H54 (cell line): Measurements from ENCODE around the gene PRDM5.

Source experiments
- DNase-seq: peaks from one replicate; pipeline ENCODE4 v3.0.0; 2011; ENCODE audit warnings: low spot score, mixed read lengths; ENCODE audit not compliant: insufficient read length
- FAIRE-seq: peaks from 3 replicates; lab custom pipeline; 2011; peaks lifted over from hg19 to GRCh38; lab: Jason Lieb, UNC
- POLR2A ChIP-seq: IDR thresholded peaks from 2 replicates; pipeline ENCODE4 v1.6.1; 2011; ENCODE audit warnings: low read depth, mild to moderate bottlenecking, low read length

Gene PRDM5

DNA sequence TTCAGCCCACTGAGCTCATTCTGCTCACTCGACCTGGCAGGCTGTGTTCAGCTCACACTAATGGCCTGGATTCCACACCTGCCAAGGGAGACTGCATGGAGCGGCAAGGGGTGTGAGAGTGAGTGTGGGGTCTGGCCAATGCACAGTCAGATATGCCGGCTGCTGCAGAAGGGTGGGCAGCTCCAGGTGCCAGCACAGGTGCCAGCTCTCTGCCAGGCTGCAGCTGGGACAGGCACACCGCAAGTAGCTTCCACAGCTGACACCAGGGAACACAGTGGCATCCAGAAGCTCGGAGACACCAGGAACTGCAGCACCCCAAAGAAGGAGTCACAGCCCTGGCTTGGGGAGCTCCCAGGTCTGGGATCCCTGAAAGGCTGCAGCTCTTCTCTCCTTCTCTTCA is 83.7 kb downstream of the PRDM5 start:
- DNase-seq (no peak), FAIRE-seq (no peak)
- TF ChIP-seq POLR2A, result no peak

DNA sequence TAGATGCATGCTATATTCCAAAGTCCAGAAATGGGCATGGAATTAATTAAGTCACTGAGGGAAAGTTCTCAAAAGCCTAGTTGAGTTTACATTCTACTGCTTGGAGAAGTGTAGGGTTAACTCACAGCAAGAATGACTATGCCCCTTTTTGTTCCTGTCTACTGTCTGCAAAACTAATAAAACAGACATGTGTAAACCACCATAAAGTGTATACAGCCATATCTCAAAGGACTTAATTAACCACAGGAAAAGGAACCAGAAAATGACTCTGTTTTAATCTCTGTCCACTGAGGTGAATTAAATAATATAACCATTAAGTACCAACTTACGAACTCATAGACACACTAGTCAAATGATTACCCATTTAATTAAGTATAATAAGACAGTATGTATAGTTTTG is 84.9 kb downstream of the PRDM5 start:
- no peak for DNase-seq
- TF ChIP-seq POLR2A, result no peak
- FAIRE-seq, result no peak

- no peak for TF ChIP-seq POLR2A
- no peak for FAIRE-seq
- no peak for DNase-seq
Observed at GRCh38 chr4:120835342-120835741, 87.2 kb downstream of the PRDM5 start.

DNA sequence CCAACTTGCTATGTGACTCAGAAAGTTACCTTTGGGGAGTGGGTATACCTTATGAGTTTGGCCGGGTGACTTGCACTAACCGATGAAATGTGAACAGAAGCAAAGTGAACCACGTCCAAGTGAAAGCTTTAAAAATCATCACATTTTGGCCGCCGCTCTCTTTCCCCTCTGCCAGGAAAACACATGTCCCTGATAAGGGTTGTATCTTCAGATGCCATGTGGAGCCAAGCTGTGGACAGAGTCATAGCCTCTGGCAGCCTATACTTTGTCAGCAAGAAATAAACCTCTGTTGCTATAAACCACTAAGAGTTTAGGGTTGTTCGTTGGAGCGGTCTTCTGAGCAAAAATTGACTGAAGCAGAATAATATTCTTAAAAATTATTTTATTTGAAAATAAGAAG is 92.3 kb downstream of the PRDM5 start:
- FAIRE-seq (no peak), DNase-seq (no peak)
- TF ChIP-seq POLR2A, result no peak

GRCh38 chr4:120829113-120829831 is 93.3 kb downstream of the PRDM5 start:
- no peak for TF ChIP-seq POLR2A
- DNase-seq, result no peak
- FAIRE-seq, result no peak

- DNase-seq (no peak), FAIRE-seq (no peak)
- TF ChIP-seq POLR2A, result no peak
Observed at GRCh38 chr4:120826853-120827252, 95.7 kb downstream of the PRDM5 start.

DNA sequence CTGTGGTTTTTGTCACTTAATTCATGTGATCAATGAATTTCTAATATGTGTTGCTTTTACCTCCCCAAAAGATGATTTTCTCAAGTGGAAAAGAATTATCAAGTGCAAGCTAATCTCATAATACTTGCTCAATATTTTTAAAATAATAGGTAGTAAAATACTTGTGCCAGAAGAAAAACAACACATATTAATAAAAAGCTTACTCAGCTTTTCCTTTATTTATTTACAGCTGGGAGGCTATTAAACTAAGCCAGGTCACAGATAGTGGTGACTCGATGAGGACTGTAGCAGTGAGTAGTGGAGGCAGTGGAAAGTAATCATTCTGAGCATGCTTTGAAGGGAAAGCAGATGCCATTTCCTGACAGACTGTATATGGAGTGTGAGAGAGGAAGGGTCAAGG is 96.1 kb downstream of the PRDM5 start:
- DNase-seq (no peak), FAIRE-seq (no peak)
- TF ChIP-seq POLR2A, result no peak

DNA sequence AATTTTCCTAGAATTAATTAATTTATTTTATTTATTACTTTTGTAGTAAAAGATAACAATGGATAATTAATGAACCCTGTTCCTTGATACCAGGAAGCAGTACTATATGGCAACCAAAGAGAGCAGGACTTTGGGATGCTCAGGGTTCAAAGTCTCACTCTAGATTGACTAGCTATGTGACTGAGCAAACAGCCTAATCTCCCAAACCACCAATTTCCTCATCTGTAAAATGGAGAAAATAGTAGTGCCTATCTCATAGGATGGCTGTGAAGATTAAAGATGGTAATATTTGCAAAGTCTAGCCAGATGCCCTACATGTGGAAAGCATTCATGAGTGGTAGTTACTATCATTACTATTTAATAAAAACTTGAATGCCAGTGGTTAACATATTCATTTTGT is 97.6 kb downstream of the PRDM5 start:
- no peak for TF ChIP-seq POLR2A
- DNase-seq (no peak), FAIRE-seq (no peak)

GRCh38 chr4:120821977-120822376 is 100.5 kb downstream of the PRDM5 start:
- no peak for TF ChIP-seq POLR2A
- DNase-seq (no peak), FAIRE-seq (no peak)

DNA sequence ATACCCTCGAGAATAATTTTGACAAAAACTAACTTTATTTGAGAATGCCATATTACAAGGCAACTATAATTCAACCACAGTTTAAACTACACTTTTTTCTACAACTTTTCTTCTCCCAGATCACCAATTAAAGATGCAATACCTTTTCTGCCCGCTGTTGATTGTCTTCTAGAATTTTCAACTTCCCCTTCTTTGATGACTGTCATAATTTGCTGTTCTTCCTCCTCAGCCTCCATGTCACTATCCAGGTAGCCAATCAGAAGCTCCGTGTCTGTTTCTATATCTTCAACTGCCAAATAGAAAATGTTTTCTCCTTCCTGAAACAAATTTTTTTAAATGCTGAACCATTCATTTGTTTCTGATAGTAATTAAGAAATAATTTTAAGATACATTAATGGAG is 101.5 kb downstream of the PRDM5 start:
- FAIRE-seq, result no peak
- no peak for DNase-seq
- TF ChIP-seq POLR2A, result no peak

DNA sequence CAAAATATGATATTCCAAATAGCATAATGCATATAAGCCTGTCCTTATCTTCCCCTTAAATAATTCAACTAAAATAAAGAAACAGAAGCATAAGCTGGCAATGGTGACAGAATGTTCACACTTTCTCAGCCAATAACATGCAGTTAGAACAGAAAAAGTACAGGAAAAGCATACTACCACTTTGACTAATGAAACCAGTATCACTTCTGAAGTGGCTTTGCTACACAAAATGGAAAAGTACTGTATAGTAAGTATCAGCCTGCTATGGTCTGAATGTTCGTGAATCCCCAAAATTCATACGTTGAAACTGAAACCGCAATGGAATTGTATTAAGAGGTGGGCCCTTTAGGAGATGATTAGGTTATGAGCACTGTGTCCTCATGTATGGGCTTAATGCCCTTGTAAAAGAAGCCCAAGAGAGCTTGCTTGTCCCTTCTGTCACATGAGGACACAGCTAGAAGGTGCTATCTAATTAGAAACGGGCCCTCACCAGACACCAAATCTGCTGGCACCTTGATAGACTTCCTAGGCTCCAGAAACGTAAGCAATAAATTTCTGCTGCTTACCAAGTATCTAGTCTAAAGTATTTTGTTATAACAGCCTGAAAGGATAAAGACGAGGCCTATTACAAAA is 102.6 kb downstream of the PRDM5 start:
- DNase-seq (no peak), FAIRE-seq (no peak)
- TF ChIP-seq POLR2A, result no peak

- no peak for TF ChIP-seq POLR2A
- FAIRE-seq, result no peak
- DNase-seq, result no peak
Observed at GRCh38 chr4:120816296-120816965, 106.1 kb downstream of the PRDM5 start.

DNA sequence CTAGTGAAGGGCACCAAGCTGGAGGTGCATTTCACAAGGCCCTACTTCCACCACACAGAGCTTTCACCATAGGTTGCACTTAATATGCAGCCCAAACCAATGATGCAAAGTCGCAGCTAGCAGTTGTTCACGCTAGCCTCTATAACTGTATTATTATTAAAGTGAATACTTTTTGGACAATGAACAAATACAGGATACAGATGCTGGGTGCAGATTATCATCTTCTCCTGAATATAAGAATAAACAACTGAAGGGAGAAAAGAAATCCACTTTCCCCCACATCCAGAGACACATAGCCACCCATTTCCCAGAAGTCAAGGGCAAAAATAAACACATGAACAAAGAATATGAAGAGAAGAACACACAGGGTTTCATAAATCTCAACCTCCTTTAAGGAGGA is 107.2 kb downstream of the PRDM5 start:
- FAIRE-seq (no peak), DNase-seq (no peak)
- no peak for TF ChIP-seq POLR2A

DNA sequence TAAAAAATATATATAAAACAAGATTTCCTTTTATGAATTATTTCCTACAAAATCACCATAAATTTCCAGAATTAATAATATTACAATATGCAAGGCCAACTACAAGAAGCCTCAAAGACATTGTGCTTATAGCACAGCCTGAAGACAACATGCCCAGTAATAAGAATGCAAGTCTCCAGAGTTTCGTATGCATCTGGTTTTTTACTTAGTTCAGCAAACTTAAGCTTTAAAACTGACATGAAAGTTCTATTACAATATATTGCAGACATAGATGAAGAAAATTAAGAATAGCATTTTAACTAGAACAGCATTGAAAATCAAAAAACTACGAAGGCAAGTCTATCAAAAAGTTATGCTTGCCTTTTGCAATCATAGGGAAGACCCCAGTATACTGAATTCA is 107.6 kb downstream of the PRDM5 start:
- no peak for FAIRE-seq
- DNase-seq, result no peak
- no peak for TF ChIP-seq POLR2A

- TF ChIP-seq POLR2A, result no peak
- DNase-seq (no peak), FAIRE-seq (no peak)
Observed at GRCh38 chr4:120812216-120812615, 110.3 kb downstream of the PRDM5 start.

- DNase-seq (no peak), FAIRE-seq (no peak)
Observed at GRCh38 chr4:120809518-120809917, 113.0 kb downstream of the PRDM5 start.

More at GRCh38 chr4:120809518-120809917, 113.0 kb downstream of the PRDM5 start:
- TF ChIP-seq POLR2A, result no peak
